HFFc6 (cell line): Measurements from ENCODE around the gene SFTA2. TPM values are rescaled to one million over a fixed set of nuclear protein-coding genes. Genes with fewer than 3 reads are reported as not detected.

Experiments used
- DNase-seq: peaks from one replicate; pipeline ENCODE4 v3.0.0-alpha.2; 2018
- H3K27ac Mint-ChIP-seq: 2 replicates; pipeline ENCODE4 v1.8.0; 2020; ENCODE audit warnings: mild to moderate bottlenecking, mixed read lengths
- H3K27me3 Mint-ChIP-seq: 2 replicates; pipeline ENCODE4 v1.8.0; 2021; ENCODE audit warnings: mild to moderate bottlenecking, moderate library complexity, mixed read lengths; ENCODE audit not compliant: insufficient read depth
- H3K36me3 Mint-ChIP-seq: 2 replicates; pipeline ENCODE4 v1.8.0; 2021; ENCODE audit warnings: low read depth, mixed read lengths
- H3K4me1 Mint-ChIP-seq: 2 replicates; pipeline ENCODE4 v1.8.0; 2020; ENCODE audit warnings: low read depth, mixed read lengths
- H3K4me3 Mint-ChIP-seq: 2 replicates; pipeline ENCODE4 v1.8.0; 2020; ENCODE audit warnings: mild to moderate bottlenecking, moderate library complexity, mixed read lengths
- H3K9me3 Mint-ChIP-seq: 2 replicates; pipeline ENCODE4 v1.8.0; 2020; ENCODE audit warnings: mild to moderate bottlenecking, mixed read lengths
- CTCF ChIP-seq: fragments of 200-600 bp; sonication (generic); IDR thresholded peaks from 2 replicates; pipeline ENCODE4 v1.5.0; 2021; ENCODE audit warnings: antibody characterized with exemption, mild to moderate bottlenecking
- total RNA-seq, 6 experiments: library from RNA; stranded (reverse); fragmentation: NEBNext Ultra II Directional; extraction: Animal tissue kit (Norgen Biotek cat#: 25700); gene quantifications; 2 replicates in 1 of 6; 3 replicates in 5 of 6; pipeline ENCODE4 v1.2.3, GENCODE V29; 2021

SFTA2 gene
- total RNA-seq, 6 experiments from 2014 or later = not detected

- H3K27me3 Mint-ChIP-seq = peaks cover 36% of the 10 kb centered on the region
- H3K9me3 Mint-ChIP-seq = no peaks in the 10 kb centered on the region
- no peaks in the 10 kb centered on the region for H3K36me3 Mint-ChIP-seq
- H3K4me3 Mint-ChIP-seq = peak overlapping the region; percentile 61
- peaks cover 14% of the 10 kb centered on the region for H3K4me1 Mint-ChIP-seq
- peak; percentile 78 for TF ChIP-seq CTCF
- peak; percentile 80 for DNase-seq
- no peak overlapping the region for H3K27ac Mint-ChIP-seq
Measured at GRCh38 chr6:30942338-30943060, 10.5 kb upstream of the SFTA2 start.

GRCh38 chr6:30940361-30940986, 8.5 kb upstream of the SFTA2 start, which contains the start of gene MUCL3:
Gene MUCL3 (plus strand): TSS chr6:30940973. CDS start chr6:30941000, 27 bp downstream.
- Mint-ChIP-seq H3K4me1 (peaks cover 14% of the 10 kb centered on the region), H3K4me3 (no peak within 1 kb of the TSS), H3K36me3 (no peaks in the 10 kb centered on the region), H3K9me3 (no peaks in the 10 kb centered on the region), H3K27ac (no peak within 1 kb of the TSS), H3K27me3 (peaks cover 39% of the 10 kb centered on the region)
- no peak for DNase-seq
- no peak for TF ChIP-seq CTCF

- no peak overlapping the region for H3K4me3 Mint-ChIP-seq
- H3K9me3 Mint-ChIP-seq = no peaks in the 10 kb centered on the region
- TF ChIP-seq CTCF = no peak
- DNase-seq = no peak
- no peak overlapping the region for H3K27ac Mint-ChIP-seq
- peaks cover 14% of the 10 kb centered on the region for H3K4me1 Mint-ChIP-seq
- H3K27me3 Mint-ChIP-seq = peaks cover 32% of the 10 kb centered on the region
- no peaks in the 10 kb centered on the region for H3K36me3 Mint-ChIP-seq
Measured at GRCh38 chr6:30939473-30939872, 7.5 kb upstream of the SFTA2 start.

GRCh38 chr6:30938730-30939129, 6.8 kb upstream of the SFTA2 start:
- no peak overlapping the region for H3K27ac Mint-ChIP-seq
- no peaks in the 10 kb centered on the region for H3K36me3 Mint-ChIP-seq
- peaks cover 14% of the 10 kb centered on the region for H3K4me1 Mint-ChIP-seq

GRCh38 chr6:30937265-30937664, 5.3 kb upstream of the SFTA2 start:
- Mint-ChIP-seq H3K4me3 (no peak overlapping the region), H3K27ac (no peak overlapping the region), H3K9me3 (no peaks in the 10 kb centered on the region), H3K36me3 (no peaks in the 10 kb centered on the region), H3K27me3 (peaks cover 36% of the 10 kb centered on the region), H3K4me1 (peaks cover 5% of the 10 kb centered on the region)
- DNase-seq = no peak
- TF ChIP-seq CTCF = no peak

More at GRCh38 chr6:30938730-30939129, 6.8 kb upstream of the SFTA2 start:
- no peak for TF ChIP-seq CTCF
- Mint-ChIP-seq H3K9me3 (no peaks in the 10 kb centered on the region), H3K27me3 (peaks cover 32% of the 10 kb centered on the region), H3K4me3 (no peak overlapping the region)
- no peak for DNase-seq
